ENCODE data around the gene KLHL26. TPM values are rescaled to one million over a fixed set of nuclear protein-coding genes. Genes with fewer than 3 reads are reported as not detected.
A peak's percentile ranks its signal among the peaks of the same experiment; 100 is the strongest.

KLHL26 gene
- 10 to 100 TPM in 1 of 2 donors, 1 to 10 TPM in 1; 7.3 to 14.7 TPM for total RNA-seq

- Histone ChIP-seq H3K27ac (peak within 1 kb of the TSS; percentile 55), H3K4me1 (peaks cover 4% of the 10 kb centered on the region), H3K27me3 (no peaks in the 10 kb centered on the region), H3K36me3 (no peaks in the 10 kb centered on the region), H3K9me3 (no peaks in the 10 kb centered on the region), H3K4me3 (peak within 1 kb of the TSS; percentile 80), H3K9ac (ENCODE audit: low read depth in 2 of 2, low read length in 2 of 2) (peak within 1 kb of the TSS; percentile 81 to 89)
- no peak for DNase-seq
- intact Hi-C loops (cut with DNase I): no loop called here
- no peak for TF ChIP-seq CTCF (IDR thresholded peaks at IDR 0.05)
Measured at GRCh38 chr19:18636969-18637629, at the start of gene KLHL26. TSS of gene KLHL26 (plus strand) at chr19:18637028. CDS start at chr19:18637055, 27 bp downstream.

- intact Hi-C loops (cut with DNase I): no loop called here
- no peak for TF ChIP-seq CTCF (IDR thresholded peaks at IDR 0.05)
- Histone ChIP-seq H3K27ac (peak overlapping the region; percentile 97), H3K9ac (ENCODE audit: low read depth in 2 of 2, low read length in 2 of 2) (no peak overlapping the region), H3K4me3 (no peak overlapping the region), H3K27me3 (no peaks in the 10 kb centered on the region), H3K36me3 (no peaks in the 10 kb centered on the region), H3K4me1 (peaks cover 8% of the 10 kb centered on the region), H3K9me3 (no peaks in the 10 kb centered on the region)
- DNase-seq: no peak
Measured at GRCh38 chr19:18587561-18587960, 49.3 kb upstream of the KLHL26 start.

GRCh38 chr19:18587962-18588610 is 48.7 kb upstream of the KLHL26 start:
- Histone ChIP-seq H3K4me3 (peak overlapping the region; percentile 93), H3K36me3 (no peaks in the 10 kb centered on the region), H3K9me3 (no peaks in the 10 kb centered on the region), H3K27ac (peak overlapping the region; percentile 97), H3K4me1 (peaks cover 8% of the 10 kb centered on the region), H3K27me3 (no peaks in the 10 kb centered on the region), H3K9ac (ENCODE audit: low read depth in 2 of 2, low read length in 2 of 2) (peak overlapping the region; percentile 79 to 88)
- no peak for DNase-seq
- intact Hi-C loops (cut with DNase I): no loop called here
- no peak for TF ChIP-seq CTCF (IDR thresholded peaks at IDR 0.05)

GRCh38 chr19:18588611-18589379 is 48.0 kb upstream of the KLHL26 start, which contains the start of gene REX1BD:
TSS of gene REX1BD (plus strand) at chr19:18588798. CDS start at chr19:18588802, 4 bp downstream.
- Histone ChIP-seq H3K27me3 (no peaks in the 10 kb centered on the region), H3K4me1 (peaks cover 8% of the 10 kb centered on the region), H3K9ac (ENCODE audit: low read depth in 2 of 2, low read length in 2 of 2) (peak within 1 kb of the TSS; percentile 79 to 88), H3K4me3 (peak within 1 kb of the TSS; percentile 93), H3K36me3 (no peaks in the 10 kb centered on the region), H3K27ac (peak within 1 kb of the TSS; percentile 97), H3K9me3 (no peaks in the 10 kb centered on the region)
- intact Hi-C loops (cut with DNase I): no loop called here
- peak; percentile 85 for DNase-seq
- TF ChIP-seq CTCF (IDR thresholded peaks at IDR 0.05): peak; percentile 87

Measured in colonic mucosa (tissue), 4 donors.